Stomach smooth muscle (tissue), 2 donors: ENCODE data around the gene INPP5K.
"Not testable (repeated sequence)": the region's sequence is repeated elsewhere in the genome, so short reads cannot be mapped to it uniquely, and the experiment has no call there.

Experiments
- H3K27ac ChIP-seq: one replicate; pipeline ENCODE4 v1.7.0; 2013; ENCODE audit warnings: mild to moderate bottlenecking, low read length, inconsistent platforms
- H3K27me3 ChIP-seq, 2 donors: one replicate each; pipeline ENCODE4 v1.7.0; 2013; ENCODE audit warnings: low read length in 2 of 2; ENCODE audit not compliant: insufficient read depth in 2 of 2, control insufficient read depth in 1 of 2
- H3K36me3 ChIP-seq, 2 donors: one replicate each; pipeline ENCODE4 v1.7.0; 2013; ENCODE audit warnings: low read length in 2 of 2; ENCODE audit not compliant: control insufficient read depth in 2 of 2, insufficient read depth in 2 of 2
- H3K4me1 ChIP-seq: one replicate; pipeline ENCODE4 v1.7.0; 2013; ENCODE audit warnings: low read length; ENCODE audit not compliant: control insufficient read depth, insufficient read depth
- H3K4me3 ChIP-seq, 2 donors: one replicate each; pipeline ENCODE4 v1.7.0; 2013; ENCODE audit warnings: low read length in 2 of 2
- H3K9ac ChIP-seq, 2 donors: one replicate each; pipeline ENCODE4 v1.7.0; 2013; ENCODE audit warnings: low read length in 2 of 2, mild to moderate bottlenecking in 1 of 2
- H3K9me3 ChIP-seq, 2 donors: one replicate each; pipeline ENCODE4 v1.7.0; 2013; ENCODE audit warnings: low read length in 2 of 2; ENCODE audit not compliant: control insufficient read depth in 2 of 2
- donor health status: healthy.
- donor health status: Pancreatic carcinoma.

INPP5K gene

GRCh38 chr17:1446201-1446600, 70.2 kb downstream of the INPP5K start:
- peaks cover 11% of the 10 kb centered on the region for H3K4me1 ChIP-seq
- H3K9ac ChIP-seq = no peak overlapping the region
- H3K4me3 ChIP-seq = no peak overlapping the region
- no peaks in the 10 kb centered on the region for H3K9me3 ChIP-seq
- no peak overlapping the region for H3K27ac ChIP-seq
- no peaks in the 10 kb centered on the region for H3K36me3 ChIP-seq
- no peaks in the 10 kb centered on the region for H3K27me3 ChIP-seq

- H3K36me3 ChIP-seq, H3K9ac ChIP-seq, H3K9me3 ChIP-seq, H3K27me3 ChIP-seq, H3K27ac ChIP-seq, H3K4me3 ChIP-seq: not testable (repeated sequence)
- peaks cover 11% of the 10 kb centered on the region for H3K4me1 ChIP-seq
Measured at GRCh38 chr17:1445695-1446094, 70.7 kb downstream of the INPP5K start.
